ENCODE measurements around the gene ITGA8. TPM values are rescaled to one million over a fixed set of nuclear protein-coding genes. Genes with fewer than 3 reads are reported as not detected.

The ITGA8 gene
- total and polyA plus RNA-seq, 2 of the 13 experiments (the other 11 are each of a cell fraction or from before 2014, with no cell fraction given) = not detected

DNA sequence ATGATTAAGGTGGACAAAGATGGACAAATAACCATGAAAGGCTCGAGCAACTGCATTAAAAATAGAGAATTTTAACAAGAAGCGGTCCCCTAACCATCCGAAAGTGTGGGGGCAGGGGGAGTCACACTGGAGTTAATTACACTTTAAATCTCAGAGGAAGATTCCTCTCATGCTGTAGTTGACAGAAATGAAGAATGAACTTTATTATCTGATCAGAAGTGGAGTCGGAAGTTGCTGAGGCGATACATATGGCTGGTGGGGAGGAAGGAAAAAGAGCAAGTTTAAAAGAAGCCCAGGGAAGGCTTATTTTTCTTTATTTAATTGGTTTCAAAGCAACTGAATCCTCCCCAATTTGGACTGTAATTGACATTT lies 246.3 kb downstream of the ITGA8 start (continued):
- TF ChIP-seq KIAA2018 (CRISPR knock-in tag; IDR thresholded peaks at IDR 0.05; ENCODE audit: borderline replicate concordance) (no peak), ZNF3 (CRISPR knock-in tag; IDR thresholded peaks at IDR 0.05) (no peak), KLF12 (CRISPR knock-in tag; IDR thresholded peaks at IDR 0.05; ENCODE audit: borderline replicate concordance) (no peak), SSRP1 (CRISPR knock-in tag; IDR thresholded peaks at IDR 0.05) (no peak), ZNF460 (CRISPR knock-in tag; IDR thresholded peaks at IDR 0.05; ENCODE audit: borderline replicate concordance) (no peak), ZNF839 (CRISPR knock-in tag; IDR thresholded peaks at IDR 0.05; ENCODE audit: borderline replicate concordance) (no peak)
- TF ChIP-seq, protein P1, sequence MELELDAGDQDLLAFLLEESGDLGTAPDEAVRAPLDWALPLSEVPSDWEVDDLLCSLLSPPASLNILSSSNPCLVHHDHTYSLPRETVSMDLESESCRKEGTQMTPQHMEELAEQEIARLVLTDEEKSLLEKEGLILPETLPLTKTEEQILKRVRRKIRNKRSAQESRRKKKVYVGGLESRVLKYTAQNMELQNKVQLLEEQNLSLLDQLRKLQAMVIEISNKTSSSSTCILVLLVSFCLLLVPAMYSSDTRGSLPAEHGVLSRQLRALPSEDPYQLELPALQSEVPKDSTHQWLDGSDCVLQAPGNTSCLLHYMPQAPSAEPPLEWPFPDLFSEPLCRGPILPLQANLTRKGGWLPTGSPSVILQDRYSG (CRISPR knock-in tag; IDR thresholded peaks at IDR 0.05) = no peak
- TF ChIP-seq, protein P2, sequence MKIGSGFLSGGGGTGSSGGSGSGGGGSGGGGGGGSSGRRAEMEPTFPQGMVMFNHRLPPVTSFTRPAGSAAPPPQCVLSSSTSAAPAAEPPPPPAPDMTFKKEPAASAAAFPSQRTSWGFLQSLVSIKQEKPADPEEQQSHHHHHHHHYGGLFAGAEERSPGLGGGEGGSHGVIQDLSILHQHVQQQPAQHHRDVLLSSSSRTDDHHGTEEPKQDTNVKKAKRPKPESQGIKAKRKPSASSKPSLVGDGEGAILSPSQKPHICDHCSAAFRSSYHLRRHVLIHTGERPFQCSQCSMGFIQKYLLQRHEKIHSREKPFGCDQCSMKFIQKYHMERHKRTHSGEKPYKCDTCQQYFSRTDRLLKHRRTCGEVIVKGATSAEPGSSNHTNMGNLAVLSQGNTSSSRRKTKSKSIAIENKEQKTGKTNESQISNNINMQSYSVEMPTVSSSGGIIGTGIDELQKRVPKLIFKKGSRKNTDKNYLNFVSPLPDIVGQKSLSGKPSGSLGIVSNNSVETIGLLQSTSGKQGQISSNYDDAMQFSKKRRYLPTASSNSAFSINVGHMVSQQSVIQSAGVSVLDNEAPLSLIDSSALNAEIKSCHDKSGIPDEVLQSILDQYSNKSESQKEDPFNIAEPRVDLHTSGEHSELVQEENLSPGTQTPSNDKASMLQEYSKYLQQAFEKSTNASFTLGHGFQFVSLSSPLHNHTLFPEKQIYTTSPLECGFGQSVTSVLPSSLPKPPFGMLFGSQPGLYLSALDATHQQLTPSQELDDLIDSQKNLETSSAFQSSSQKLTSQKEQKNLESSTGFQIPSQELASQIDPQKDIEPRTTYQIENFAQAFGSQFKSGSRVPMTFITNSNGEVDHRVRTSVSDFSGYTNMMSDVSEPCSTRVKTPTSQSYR (CRISPR knock-in tag; IDR thresholded peaks at IDR 0.05; ENCODE audit: borderline replicate concordance) = no peak

All from HepG2 (cell line).